Keratinocyte (primary cell): ENCODE results near the gene NLRP9. TPM values are rescaled to one million over a fixed set of nuclear protein-coding genes. Genes with fewer than 3 reads are reported as not detected.

Source experiments
- DNase-seq: peaks from one replicate; pipeline ENCODE4 v3.0.0-alpha.2; 2011; ENCODE audit warnings: low read depth, missing footprints, low spot score
- FAIRE-seq: peaks from 2 replicates; lab custom pipeline; 2011; peaks lifted over from hg19 to GRCh38; lab: Jason Lieb, UNC
- H2AFZ ChIP-seq: 2 replicates; pipeline ENCODE4 v1.6.0; 2012; ENCODE audit warnings: low read length, control low read depth, inconsistent platforms; ENCODE audit not compliant: control insufficient read depth
- H3K27ac ChIP-seq: 2 replicates; pipeline ENCODE4 v1.5.1; 2011; ENCODE audit warnings: low read length; ENCODE audit not compliant: control insufficient read depth, insufficient read depth
- H3K27me3 ChIP-seq: 3 replicates; pipeline ENCODE4 v1.6.0; 2011; ENCODE audit warnings: low read length; ENCODE audit not compliant: control insufficient read depth, insufficient read depth; ENCODE audit errors: extremely low read depth
- H3K36me3 ChIP-seq, 2 experiments: 2 replicates in 1 of 2; 3 replicates in 1 of 2; pipeline ENCODE4 v1.5.1; 2011; ENCODE audit warnings: low read length in 2 of 2, mild to moderate bottlenecking in 1 of 2; ENCODE audit not compliant: control insufficient read depth in 2 of 2, insufficient read depth in 2 of 2; ENCODE audit errors: extremely low read depth in 1 of 2
- H3K4me1 ChIP-seq: 3 replicates; pipeline ENCODE4 v1.5.1; 2011; ENCODE audit warnings: low read length; ENCODE audit not compliant: control insufficient read depth, insufficient read depth; ENCODE audit errors: extremely low read depth
- H3K4me2 ChIP-seq: 3 replicates; pipeline ENCODE4 v1.6.0; 2011; ENCODE audit warnings: low read depth, low read length; ENCODE audit not compliant: control insufficient read depth, insufficient read depth; ENCODE audit errors: extremely low read depth
- H3K4me3 ChIP-seq, 3 experiments: fragments of 200-600 bp in 1 of 3; sonication (generic) in 1 of 3; 2 replicates in 2 of 3; 3 replicates in 1 of 3; pipeline ENCODE4 v1.5.1; 2011 to 2016; ENCODE audit warnings: low read length in 3 of 3, mild to moderate bottlenecking in 3 of 3, control low read depth in 2 of 3, inconsistent platforms in 1 of 3, low read depth in 1 of 3, mixed read lengths in 1 of 3, mixed run types in 1 of 3, moderate library complexity in 1 of 3; ENCODE audit not compliant: control insufficient read depth in 2 of 3, insufficient read depth in 2 of 3; ENCODE audit errors: extremely low read depth in 1 of 3
- H3K79me2 ChIP-seq: 2 replicates; pipeline ENCODE4 v1.6.0; 2012; ENCODE audit warnings: low read length; ENCODE audit not compliant: control insufficient read depth, insufficient read depth
- H3K9ac ChIP-seq: 3 replicates; pipeline ENCODE4 v1.6.0; 2011; ENCODE audit warnings: low read length; ENCODE audit not compliant: control insufficient read depth, insufficient read depth; ENCODE audit errors: extremely low read depth
- H3K9me1 ChIP-seq: 3 replicates; pipeline ENCODE4 v1.6.0; 2011; ENCODE audit warnings: low read length; ENCODE audit not compliant: control insufficient read depth, insufficient read depth; ENCODE audit errors: extremely low read depth
- H3K9me3 ChIP-seq: 2 replicates; pipeline ENCODE4 v1.5.1; 2012; ENCODE audit warnings: low read depth, low read length; ENCODE audit not compliant: control insufficient read depth
- H4K20me1 ChIP-seq: 3 replicates; pipeline ENCODE4 v1.6.0; 2011; ENCODE audit warnings: low read length; ENCODE audit not compliant: control insufficient read depth, insufficient read depth; ENCODE audit errors: extremely low read depth
- EZH2 ChIP-seq: IDR thresholded peaks from one replicate; pipeline ENCODE4 v1.6.1; 2012; ENCODE audit warnings: inconsistent platforms, mild to moderate bottlenecking, low read length, moderate library complexity
- dilution Hi-C: fragments of 300-500 bp; cut with MboI; formaldehyde crosslinking; loops from one replicate; pipeline ENCODE4 v1.7.0; 2020; ENCODE audit warnings: low sequenced_read_pairs; ENCODE audit not compliant: extremely low pct_ligation_motif_present
- polyA plus RNA-seq, 5 experiments: library from polyadenylated mRNA; depleted of rRNA in 3 of 5; stranded (reverse) in 3 of 5; stranded (forward) in 1 of 5; unstranded in 1 of 5; fragments of >200 nt; gene quantifications; 1 replicate in 1 of 5; 2 replicates in 3 of 5; 3 replicates in 1 of 5; pipeline versions ENCODE4 v1.2.1 to v1.2.3, GENCODE V29; 2011 to 2012; ENCODE audit warnings: missing spikeins in 2 of 5, low read depth in 1 of 5, low replicate concordance in 1 of 5
- TF ChIP-seq, protein P1 (sequence below), 3 experiments: IDR thresholded peaks in 1 of 3; conservative IDR thresholded peaks in 1 of 3; optimal IDR thresholded peaks in 1 of 3; 2 replicates in 2 of 3; 3 replicates in 1 of 3; pipeline versions ENCODE3 to v1.5.1; 2011; ENCODE audit warnings: low read length in 3 of 3, mild to moderate bottlenecking in 3 of 3, moderate library complexity in 2 of 3, control low read depth in 1 of 3, inconsistent platforms in 1 of 3; ENCODE audit not compliant: insufficient read depth in 2 of 3; ENCODE audit errors: extremely low read depth in 1 of 3

Gene NLRP9
- polyA plus RNA-seq, 1 donor (not counting 4 experiments of a cell fraction or from before 2014, with no cell fraction given): not detected

DNA sequence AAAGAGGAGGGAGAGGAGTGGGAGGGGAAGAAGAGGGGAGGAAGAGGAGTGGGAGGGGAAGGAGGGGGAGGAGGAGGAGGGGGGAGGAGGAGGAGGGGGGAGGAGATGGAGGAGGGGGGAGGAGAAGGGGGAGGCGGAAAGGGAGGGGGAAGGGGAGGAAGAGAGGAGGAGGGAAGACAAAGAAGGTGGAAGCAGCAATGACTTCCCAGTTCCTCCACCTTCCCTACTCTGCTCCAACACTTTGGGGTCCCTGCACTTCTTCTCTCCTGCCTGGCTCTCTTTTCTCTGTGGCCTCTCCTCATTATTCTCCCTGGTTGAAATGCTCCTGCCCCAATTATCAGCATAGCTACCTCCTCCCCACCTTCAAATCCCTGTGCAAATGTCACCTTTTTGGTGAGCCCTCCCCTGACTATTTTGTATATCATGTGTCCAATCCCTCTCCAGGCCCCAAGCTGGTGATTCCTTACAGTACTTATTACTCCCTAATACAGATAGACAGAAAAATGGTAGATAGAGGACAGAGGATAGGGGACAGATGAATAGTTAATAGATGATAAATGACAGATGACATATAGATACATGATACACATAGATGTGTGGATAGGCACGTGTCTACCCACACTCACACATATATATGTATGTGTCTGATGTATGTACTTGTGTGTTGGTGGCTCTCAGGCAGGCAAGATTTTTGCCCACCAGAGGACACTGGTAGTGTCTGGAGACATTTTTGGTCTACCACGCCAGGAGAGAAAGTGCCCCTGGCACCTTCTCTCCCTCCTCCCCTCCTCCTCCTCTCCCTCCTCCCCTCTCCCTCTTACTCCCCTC, 25.2 kb downstream of the NLRP9 start:
- TF ChIP-seq, protein P1, sequence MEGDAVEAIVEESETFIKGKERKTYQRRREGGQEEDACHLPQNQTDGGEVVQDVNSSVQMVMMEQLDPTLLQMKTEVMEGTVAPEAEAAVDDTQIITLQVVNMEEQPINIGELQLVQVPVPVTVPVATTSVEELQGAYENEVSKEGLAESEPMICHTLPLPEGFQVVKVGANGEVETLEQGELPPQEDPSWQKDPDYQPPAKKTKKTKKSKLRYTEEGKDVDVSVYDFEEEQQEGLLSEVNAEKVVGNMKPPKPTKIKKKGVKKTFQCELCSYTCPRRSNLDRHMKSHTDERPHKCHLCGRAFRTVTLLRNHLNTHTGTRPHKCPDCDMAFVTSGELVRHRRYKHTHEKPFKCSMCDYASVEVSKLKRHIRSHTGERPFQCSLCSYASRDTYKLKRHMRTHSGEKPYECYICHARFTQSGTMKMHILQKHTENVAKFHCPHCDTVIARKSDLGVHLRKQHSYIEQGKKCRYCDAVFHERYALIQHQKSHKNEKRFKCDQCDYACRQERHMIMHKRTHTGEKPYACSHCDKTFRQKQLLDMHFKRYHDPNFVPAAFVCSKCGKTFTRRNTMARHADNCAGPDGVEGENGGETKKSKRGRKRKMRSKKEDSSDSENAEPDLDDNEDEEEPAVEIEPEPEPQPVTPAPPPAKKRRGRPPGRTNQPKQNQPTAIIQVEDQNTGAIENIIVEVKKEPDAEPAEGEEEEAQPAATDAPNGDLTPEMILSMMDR (optimal IDR thresholded peaks at IDR 0.05 in 1 of 3, IDR thresholded peaks at IDR 0.05 in 1 of 3, conservative IDR thresholded peaks at IDR 0.05 in 1 of 3; ENCODE audit: extremely low read depth in 1 of 3, insufficient read depth in 2 of 3, low read length in 3 of 3): no peak
- no peak for TF ChIP-seq EZH2
- H3K9me3 ChIP-seq: peaks cover 1% of the 10 kb centered on the region
- no peak overlapping the region for H3K4me2 ChIP-seq
- dilution Hi-C loops: no loop called here
- no peaks in the 10 kb centered on the region for H3K4me1 ChIP-seq
- H3K9ac ChIP-seq: no peak overlapping the region
- no peak overlapping the region for H3K4me3 ChIP-seq
- no peak overlapping the region for H3K27ac ChIP-seq
- no peaks in the 10 kb centered on the region for H4K20me1 ChIP-seq
- H3K9me1 ChIP-seq: no peaks in the 10 kb centered on the region
- no peak overlapping the region for H2AFZ ChIP-seq
- FAIRE-seq (no peak), DNase-seq (no peak)
- H3K36me3 ChIP-seq: no peaks in the 10 kb centered on the region
- no peaks in the 10 kb centered on the region for H3K27me3 ChIP-seq
- H3K79me2 ChIP-seq: no peaks in the 10 kb centered on the region

DNA sequence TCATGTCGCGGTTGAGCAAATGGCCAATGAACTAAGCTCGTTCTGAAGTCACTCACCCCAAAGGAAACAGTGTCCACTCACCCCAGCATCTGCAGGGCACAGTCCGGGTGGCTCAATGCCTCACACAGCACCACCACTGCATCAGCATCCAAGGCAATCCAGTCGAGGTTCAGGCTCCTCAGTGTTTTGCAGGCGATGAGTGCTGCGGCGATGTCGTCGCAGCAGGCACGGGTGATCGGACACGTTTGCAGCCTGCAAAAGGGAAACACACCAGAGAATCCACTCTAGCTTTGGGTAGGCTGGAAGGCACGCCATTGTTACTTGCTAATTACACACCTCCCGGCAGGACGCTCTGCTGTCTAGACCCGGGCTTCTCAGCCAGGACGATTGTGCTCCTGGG, 26.5 kb downstream of the NLRP9 start:
- no peak for TF ChIP-seq EZH2
- TF ChIP-seq, protein P1 (optimal IDR thresholded peaks at IDR 0.05 in 1 of 3, IDR thresholded peaks at IDR 0.05 in 1 of 3, conservative IDR thresholded peaks at IDR 0.05 in 1 of 3; ENCODE audit: extremely low read depth in 1 of 3, insufficient read depth in 2 of 3, low read length in 3 of 3): no peak
- FAIRE-seq: no peak

More for the DNA sequence above, 26.5 kb downstream of the NLRP9 start:
- Histone ChIP-seq H3K27ac (no peak overlapping the region), H3K79me2 (no peaks in the 10 kb centered on the region), H3K36me3 (no peaks in the 10 kb centered on the region), H4K20me1 (no peaks in the 10 kb centered on the region), H2AFZ (no peak overlapping the region), H3K9me3 (no peaks in the 10 kb centered on the region), H3K4me1 (no peaks in the 10 kb centered on the region), H3K27me3 (no peaks in the 10 kb centered on the region), H3K4me3 (no peak overlapping the region), H3K4me2 (no peak overlapping the region), H3K9me1 (no peaks in the 10 kb centered on the region), H3K9ac (no peak overlapping the region)
- dilution Hi-C loops: no loop called here
- no peak for DNase-seq
